HT-29 (cell line): Measurements from ENCODE around the gene HNRNPH2. TPM values are rescaled to one million over a fixed set of nuclear protein-coding genes. Genes with fewer than 3 reads are reported as not detected.

Experiments used
- DNase-seq: peaks from one replicate; pipeline ENCODE4 v3.0.0-alpha.2; 2015; ENCODE audit warnings: low spot score
- total RNA-seq: library from RNA; depleted of rRNA; stranded (reverse); fragments of >200 nt; shearing (Covaris generic); gene quantifications from 2 replicates; pipeline ENCODE4 v1.2.3, GENCODE V29; 2014; rRNA removed

HNRNPH2 gene
- 47.7 and 51.5 TPM in 2 replicates for total RNA-seq

GRCh38 chrX:101407748-101408531, at the start of gene HNRNPH2, which contains the start of gene GLA:
Gene HNRNPH2, plus strand, starts transcription at chrX:101408222. Its CDS starts 3,767 bp downstream, at chrX:101411989.
Gene GLA, minus strand, starts transcription at chrX:101407925. Its CDS starts 22 bp downstream, at chrX:101407903.
- DNase-seq, result peak; percentile 96

GRCh38 chrX:101359966-101360365, 48.1 kb upstream of the HNRNPH2 start:
- no peak for DNase-seq

- DNase-seq, result no peak
Observed at GRCh38 chrX:101360390-101360789, 47.6 kb upstream of the HNRNPH2 start.

GRCh38 chrX:101362116-101362515, 45.9 kb upstream of the HNRNPH2 start:
- no peak for DNase-seq

GRCh38 chrX:101362757-101363156, 45.3 kb upstream of the HNRNPH2 start:
- no peak for DNase-seq

GRCh38 chrX:101365301-101365795, 42.7 kb upstream of the HNRNPH2 start:
- no peak for DNase-seq

GRCh38 chrX:101368800-101369199, 39.2 kb upstream of the HNRNPH2 start:
- DNase-seq, result no peak

GRCh38 chrX:101369687-101370086, 38.3 kb upstream of the HNRNPH2 start:
- no peak for DNase-seq

- DNase-seq, result no peak
Observed at GRCh38 chrX:101370888-101371504, 37.0 kb upstream of the HNRNPH2 start.

GRCh38 chrX:101377547-101377946, 30.5 kb upstream of the HNRNPH2 start:
- no peak for DNase-seq

GRCh38 chrX:101383679-101384205, 24.3 kb upstream of the HNRNPH2 start:
- no peak for DNase-seq

- DNase-seq, result no peak
Observed at GRCh38 chrX:101385026-101385684, 22.9 kb upstream of the HNRNPH2 start.

GRCh38 chrX:101385795-101386541, 22.1 kb upstream of the HNRNPH2 start, which contains the start of gene BTK:
Gene BTK, minus strand, starts transcription at chrX:101386191. Its CDS starts 10,907 bp downstream, at chrX:101375284.
- no peak for DNase-seq

- DNase-seq, result no peak
Observed at GRCh38 chrX:101386542-101386885, 21.5 kb upstream of the HNRNPH2 start.

GRCh38 chrX:101388604-101389003, 19.4 kb upstream of the HNRNPH2 start:
- no peak for DNase-seq

- DNase-seq, result peak; percentile 90
Observed at GRCh38 chrX:101390664-101391525, 17.1 kb upstream of the HNRNPH2 start, which contains the start of gene RPL36A. Gene RPL36A, plus strand, starts transcription at chrX:101391011. Its CDS starts 33 bp downstream, at chrX:101391044.

- peak; percentile 23 for DNase-seq
Observed at GRCh38 chrX:101391831-101392230, 16.2 kb upstream of the HNRNPH2 start.

- DNase-seq, result no peak
Observed at GRCh38 chrX:101393530-101394305, 14.3 kb upstream of the HNRNPH2 start.

GRCh38 chrX:101394372-101394771, 13.7 kb upstream of the HNRNPH2 start:
- no peak for DNase-seq
